Naive thymus-derived CD8-positive, alpha-beta T cell (primary cell): Measurements from ENCODE around the gene DOP1B. TPM values are rescaled to one million over a fixed set of nuclear protein-coding genes. Genes with fewer than 3 reads are reported as not detected.

Source experiments
- ATAC-seq, 2 donors: fragments of 150-1000 bp; cut with Tn5 transposase in 1 of 2; sonication (Bioruptor Pico), chemical (Tn5 transposase) in 1 of 2; 1 replicate in 1 of 2; 2 replicates in 1 of 2; pipeline ENCODE4 v1.10.0; 2021; ENCODE audit warnings: mild to moderate bottlenecking in 2 of 2, moderate library complexity in 2 of 2
- POLR2A ChIA-PET: fragments of 350-600 bp; sonication (Branson Sonifier 250); formaldehyde crosslinking; loops from one replicate; lab custom pipeline; 2021; ENCODE audit warnings: antibody characterized with exemption; lab: Charles Lee
- DNase-seq, 10 donors: peaks; one replicate each; pipeline versions ENCODE4 v3.0.0 to v3.0.0-alpha.2; 2020 to 2022
- H3K27ac Mint-ChIP-seq, 10 donors: one replicate each; pipeline ENCODE4 v1.8.0; 2020 to 2022; ENCODE audit warnings: mild to moderate bottlenecking in 10 of 10, mixed read lengths in 10 of 10, moderate library complexity in 4 of 10, inconsistent platforms in 1 of 10
- H3K27me3 Mint-ChIP-seq, 5 donors: one replicate each; pipeline ENCODE4 v1.8.0; 2021 to 2022; ENCODE audit warnings: mixed read lengths in 5 of 5
- H3K36me3 Mint-ChIP-seq, 3 donors: one replicate each; pipeline ENCODE4 v1.8.0; 2020 to 2022; ENCODE audit warnings: mixed read lengths in 3 of 3, mild to moderate bottlenecking in 2 of 3, inconsistent platforms in 1 of 3
- H3K4me1 Mint-ChIP-seq, 4 donors: one replicate each; pipeline ENCODE4 v1.8.0; 2021 to 2022; ENCODE audit warnings: mixed read lengths in 4 of 4
- H3K4me3 Mint-ChIP-seq, 10 donors: one replicate each; pipeline ENCODE4 v1.8.0; 2020 to 2022; ENCODE audit warnings: mild to moderate bottlenecking in 10 of 10, mixed read lengths in 10 of 10, moderate library complexity in 6 of 10, inconsistent platforms in 1 of 10
- H3K9me3 Mint-ChIP-seq, 9 donors: one replicate each; pipeline ENCODE4 v1.8.0; 2020 to 2022; ENCODE audit warnings: mixed read lengths in 9 of 9, mild to moderate bottlenecking in 3 of 9, inconsistent platforms in 1 of 9, moderate library complexity in 1 of 9
- polyA plus RNA-seq, 3 donors: library from polyadenylated mRNA; unstranded; fragments of 300-500 nt; fragmentation: Illumina TruSeq; gene quantifications; one replicate each; pipeline ENCODE4 v1.2.3, GENCODE V29; 2021
- total RNA-seq, 8 experiments: library from RNA in 2 of 8; stranded (reverse) in 2 of 8; gene quantifications; one replicate each; pipeline ENCODE4 v1.2.3 and lab custom pipeline; 2021 to 2026

DOP1B gene
- total and polyA plus RNA-seq, 5 experiments from 2014 or later: 4.6 to 15.8 (median 8.4) TPM

- H3K4me1 Mint-ChIP-seq: peaks cover 7 to 51% (median 27%) of the 10 kb centered on the region in 4 donors
- peaks cover 0 to 4% (median 2%) of the 10 kb centered on the region in 3 donors for H3K36me3 Mint-ChIP-seq
- no peak for DNase-seq
- H3K27ac Mint-ChIP-seq: peak overlapping the region in 2 of 10 donors; percentile 15 to 31
- no peak for ATAC-seq
- POLR2A ChIA-PET: no interaction called here
- H3K27me3 Mint-ChIP-seq: no peaks in the 10 kb centered on the region
- H3K4me3 Mint-ChIP-seq: no peak overlapping the region
- H3K9me3 Mint-ChIP-seq: no peaks in the 10 kb centered on the region
These were observed 21.7 kb downstream of the DOP1B start for GRCh38 chr21:36178349-36178748.

GRCh38 chr21:36179145-36179544 lies 22.5 kb downstream of the DOP1B start:
- DNase-seq (no peak), ATAC-seq (no peak)
- Mint-ChIP-seq H3K4me1 (peaks cover 7 to 46% (median 21%) of the 10 kb centered on the region in 4 donors), H3K36me3 (peaks cover 0 to 4% (median 2%) of the 10 kb centered on the region in 3 donors), H3K9me3 (no peaks in the 10 kb centered on the region), H3K4me3 (no peak overlapping the region), H3K27ac (no peak overlapping the region), H3K27me3 (no peaks in the 10 kb centered on the region)
- POLR2A ChIA-PET: no interaction called here

- no peak overlapping the region for H3K4me3 Mint-ChIP-seq
- peaks cover 2 to 35% (median 15%) of the 10 kb centered on the region in 4 donors for H3K4me1 Mint-ChIP-seq
- DNase-seq (no peak), ATAC-seq (no peak)
- POLR2A ChIA-PET: interaction anchor here (0.6 to 0.7 kb wide), 2 partner anchors 24 to 139 kb away, joined by 3 to 5 read pairs; partner anchors contain the start of gene DOP1B
- H3K9me3 Mint-ChIP-seq: no peaks in the 10 kb centered on the region
- H3K27me3 Mint-ChIP-seq: no peaks in the 10 kb centered on the region
- H3K27ac Mint-ChIP-seq: no peak overlapping the region
- peaks cover 0 to 4% (median 2%) of the 10 kb centered on the region in 3 donors for H3K36me3 Mint-ChIP-seq
These were observed 24.3 kb downstream of the DOP1B start for GRCh38 chr21:36180963-36181362.

GRCh38 chr21:36183144-36183795 lies 26.6 kb downstream of the DOP1B start:
- no peaks in the 10 kb centered on the region for H3K9me3 Mint-ChIP-seq
- no peak overlapping the region for H3K27ac Mint-ChIP-seq
- peaks cover 0 to 6% (median 3%) of the 10 kb centered on the region in 3 donors for H3K36me3 Mint-ChIP-seq
- no peak for ATAC-seq
- DNase-seq: no peak
- POLR2A ChIA-PET: no interaction called here
- H3K27me3 Mint-ChIP-seq: no peaks in the 10 kb centered on the region
- peaks cover 6 to 33% (median 10%) of the 10 kb centered on the region in 4 donors for H3K4me1 Mint-ChIP-seq
- H3K4me3 Mint-ChIP-seq: no peak overlapping the region

GRCh38 chr21:36184545-36184944 lies 27.9 kb downstream of the DOP1B start:
- POLR2A ChIA-PET: no interaction called here
- ATAC-seq (no peak), DNase-seq (no peak)
- Mint-ChIP-seq H3K36me3 (peaks cover 0 to 9% (median 3%) of the 10 kb centered on the region in 3 donors), H3K27me3 (no peaks in the 10 kb centered on the region), H3K4me1 (peaks cover 6 to 37% (median 14%) of the 10 kb centered on the region in 4 donors), H3K4me3 (no peak overlapping the region), H3K27ac (no peak overlapping the region), H3K9me3 (no peaks in the 10 kb centered on the region)

- peaks cover 6 to 37% (median 14%) of the 10 kb centered on the region in 4 donors for H3K4me1 Mint-ChIP-seq
- peaks cover 0 to 9% (median 5%) of the 10 kb centered on the region in 3 donors for H3K36me3 Mint-ChIP-seq
- POLR2A ChIA-PET: no interaction called here
- ATAC-seq (no peak), DNase-seq (no peak)
- no peak overlapping the region for H3K27ac Mint-ChIP-seq
- no peaks in the 10 kb centered on the region for H3K27me3 Mint-ChIP-seq
- H3K4me3 Mint-ChIP-seq: no peak overlapping the region
- no peaks in the 10 kb centered on the region for H3K9me3 Mint-ChIP-seq
These were observed 28.9 kb downstream of the DOP1B start for GRCh38 chr21:36185523-36185922.

GRCh38 chr21:36186081-36186480 lies 29.5 kb downstream of the DOP1B start:
- no peak overlapping the region for H3K4me3 Mint-ChIP-seq
- POLR2A ChIA-PET: no interaction called here
- H3K27ac Mint-ChIP-seq: peak overlapping the region in 1 of 10 donors; percentile 85
- no peaks in the 10 kb centered on the region for H3K9me3 Mint-ChIP-seq
- DNase-seq (no peak), ATAC-seq (no peak)
- no peaks in the 10 kb centered on the region for H3K27me3 Mint-ChIP-seq
- peaks cover 8 to 33% (median 14%) of the 10 kb centered on the region in 4 donors for H3K4me1 Mint-ChIP-seq
- peaks cover 0 to 10% (median 10%) of the 10 kb centered on the region in 3 donors for H3K36me3 Mint-ChIP-seq

- no peaks in the 10 kb centered on the region for H3K27me3 Mint-ChIP-seq
- DNase-seq: no peak
- no peak overlapping the region for H3K4me3 Mint-ChIP-seq
- H3K36me3 Mint-ChIP-seq: peaks cover 0 to 11% (median 9%) of the 10 kb centered on the region in 3 donors
- H3K27ac Mint-ChIP-seq: peak overlapping the region in 3 of 10 donors; percentile 2 to 85 (median 20)
- ATAC-seq: no peak
- POLR2A ChIA-PET: interaction anchor here (0.7 kb wide), 1 partner anchor 11 kb away, joined by 3 read pairs; no protein-coding TSS in a partner anchor
- H3K9me3 Mint-ChIP-seq: no peaks in the 10 kb centered on the region
- H3K4me1 Mint-ChIP-seq: peaks cover 8 to 27% (median 14%) of the 10 kb centered on the region in 4 donors
These were observed 30.1 kb downstream of the DOP1B start for GRCh38 chr21:36186506-36187399.

- POLR2A ChIA-PET: no interaction called here
- peak overlapping the region in 2 of 10 donors; percentile 19 to 67 for H3K27ac Mint-ChIP-seq
- H3K27me3 Mint-ChIP-seq: no peaks in the 10 kb centered on the region
These were observed 31.6 kb downstream of the DOP1B start for GRCh38 chr21:36188081-36188681.

GRCh38 chr21:36188937-36189336 lies 32.3 kb downstream of the DOP1B start:
- no peak for ATAC-seq
- Mint-ChIP-seq H3K4me1 (peaks cover 10 to 17% (median 14%) of the 10 kb centered on the region in 4 donors), H3K4me3 (no peak overlapping the region), H3K36me3 (peaks cover 0 to 11% (median 9%) of the 10 kb centered on the region in 3 donors), H3K9me3 (no peaks in the 10 kb centered on the region), H3K27ac (no peak overlapping the region), H3K27me3 (no peaks in the 10 kb centered on the region)
- POLR2A ChIA-PET: interaction anchor here (1.0 kb wide), 1 partner anchor 100 kb away, joined by 3 read pairs; no protein-coding TSS in a partner anchor
- no peak for DNase-seq

More at GRCh38 chr21:36188081-36188681, 31.6 kb downstream of the DOP1B start:
- peaks cover 0 to 11% (median 9%) of the 10 kb centered on the region in 3 donors for H3K36me3 Mint-ChIP-seq
- no peaks in the 10 kb centered on the region for H3K9me3 Mint-ChIP-seq
- no peak for DNase-seq
- no peak overlapping the region for H3K4me3 Mint-ChIP-seq
- H3K4me1 Mint-ChIP-seq: peaks cover 10 to 20% (median 14%) of the 10 kb centered on the region in 4 donors
- no peak for ATAC-seq

- Mint-ChIP-seq H3K4me3 (no peak overlapping the region), H3K27me3 (no peaks in the 10 kb centered on the region), H3K9me3 (no peaks in the 10 kb centered on the region), H3K36me3 (peaks cover 0 to 11% (median 9%) of the 10 kb centered on the region in 3 donors), H3K4me1 (peaks cover 7 to 13% (median 9%) of the 10 kb centered on the region in 4 donors), H3K27ac (peak overlapping the region in 1 of 10 donors; percentile 68)
- no peak for DNase-seq
- no peak for ATAC-seq
- POLR2A ChIA-PET: no interaction called here
These were observed 34.1 kb downstream of the DOP1B start for GRCh38 chr21:36190736-36191135.

GRCh38 chr21:36193200-36193599 lies 36.6 kb downstream of the DOP1B start:
- DNase-seq (no peak), ATAC-seq (no peak)
- Mint-ChIP-seq H3K27me3 (no peaks in the 10 kb centered on the region), H3K4me3 (no peak overlapping the region), H3K4me1 (peaks cover 5 to 9% (median 7%) of the 10 kb centered on the region in 4 donors), H3K27ac (no peak overlapping the region), H3K36me3 (peaks cover 0 to 12% (median 10%) of the 10 kb centered on the region in 3 donors), H3K9me3 (no peaks in the 10 kb centered on the region)
- POLR2A ChIA-PET: no interaction called here
